Panc1 (cell line): ENCODE measurements around the gene CIITA.

Experiments used
- POLR2AphosphoS5 ChIP-seq: IDR thresholded peaks from 2 replicates; pipeline ENCODE4 v1.6.1; 2012; ENCODE audit warnings: mild to moderate bottlenecking, low read depth, low read length, moderate library complexity
- SIN3A ChIP-seq: IDR thresholded peaks from 2 replicates; pipeline ENCODE4 v1.6.1; 2012; ENCODE audit warnings: low read depth, mild to moderate bottlenecking, low read length, moderate library complexity, borderline replicate concordance; ENCODE audit not compliant: insufficient read depth
- TCF7L2 ChIP-seq: IDR thresholded peaks from 2 replicates; pipeline ENCODE4 v1.6.1; 2011; ENCODE audit warnings: mild to moderate bottlenecking, low read depth, low read length, inconsistent platforms
- TF ChIP-seq, protein P1 (sequence below): fragments of 450-650 bp; IDR thresholded peaks from 2 replicates; pipeline ENCODE4 v1.5.1; 2017; ENCODE audit warnings: mild to moderate bottlenecking
- TF ChIP-seq, protein P2 (sequence below), 2 experiments: IDR thresholded peaks; 2 replicates each; pipeline ENCODE4 v1.6.1; 2011 to 2012; ENCODE audit warnings: low read depth in 2 of 2, control low read depth in 1 of 2, low read length in 1 of 2, mild to moderate bottlenecking in 1 of 2, moderate library complexity in 1 of 2; ENCODE audit not compliant: insufficient read depth in 1 of 2

GRCh38 chr16:10838621-10839278 lies 38.3 kb upstream of the CIITA start:
- TF ChIP-seq, protein P1, sequence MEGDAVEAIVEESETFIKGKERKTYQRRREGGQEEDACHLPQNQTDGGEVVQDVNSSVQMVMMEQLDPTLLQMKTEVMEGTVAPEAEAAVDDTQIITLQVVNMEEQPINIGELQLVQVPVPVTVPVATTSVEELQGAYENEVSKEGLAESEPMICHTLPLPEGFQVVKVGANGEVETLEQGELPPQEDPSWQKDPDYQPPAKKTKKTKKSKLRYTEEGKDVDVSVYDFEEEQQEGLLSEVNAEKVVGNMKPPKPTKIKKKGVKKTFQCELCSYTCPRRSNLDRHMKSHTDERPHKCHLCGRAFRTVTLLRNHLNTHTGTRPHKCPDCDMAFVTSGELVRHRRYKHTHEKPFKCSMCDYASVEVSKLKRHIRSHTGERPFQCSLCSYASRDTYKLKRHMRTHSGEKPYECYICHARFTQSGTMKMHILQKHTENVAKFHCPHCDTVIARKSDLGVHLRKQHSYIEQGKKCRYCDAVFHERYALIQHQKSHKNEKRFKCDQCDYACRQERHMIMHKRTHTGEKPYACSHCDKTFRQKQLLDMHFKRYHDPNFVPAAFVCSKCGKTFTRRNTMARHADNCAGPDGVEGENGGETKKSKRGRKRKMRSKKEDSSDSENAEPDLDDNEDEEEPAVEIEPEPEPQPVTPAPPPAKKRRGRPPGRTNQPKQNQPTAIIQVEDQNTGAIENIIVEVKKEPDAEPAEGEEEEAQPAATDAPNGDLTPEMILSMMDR = no peak
- TF ChIP-seq SIN3A (no peak), POLR2AphosphoS5 (no peak), TCF7L2 (no peak)
- TF ChIP-seq, protein P2, sequence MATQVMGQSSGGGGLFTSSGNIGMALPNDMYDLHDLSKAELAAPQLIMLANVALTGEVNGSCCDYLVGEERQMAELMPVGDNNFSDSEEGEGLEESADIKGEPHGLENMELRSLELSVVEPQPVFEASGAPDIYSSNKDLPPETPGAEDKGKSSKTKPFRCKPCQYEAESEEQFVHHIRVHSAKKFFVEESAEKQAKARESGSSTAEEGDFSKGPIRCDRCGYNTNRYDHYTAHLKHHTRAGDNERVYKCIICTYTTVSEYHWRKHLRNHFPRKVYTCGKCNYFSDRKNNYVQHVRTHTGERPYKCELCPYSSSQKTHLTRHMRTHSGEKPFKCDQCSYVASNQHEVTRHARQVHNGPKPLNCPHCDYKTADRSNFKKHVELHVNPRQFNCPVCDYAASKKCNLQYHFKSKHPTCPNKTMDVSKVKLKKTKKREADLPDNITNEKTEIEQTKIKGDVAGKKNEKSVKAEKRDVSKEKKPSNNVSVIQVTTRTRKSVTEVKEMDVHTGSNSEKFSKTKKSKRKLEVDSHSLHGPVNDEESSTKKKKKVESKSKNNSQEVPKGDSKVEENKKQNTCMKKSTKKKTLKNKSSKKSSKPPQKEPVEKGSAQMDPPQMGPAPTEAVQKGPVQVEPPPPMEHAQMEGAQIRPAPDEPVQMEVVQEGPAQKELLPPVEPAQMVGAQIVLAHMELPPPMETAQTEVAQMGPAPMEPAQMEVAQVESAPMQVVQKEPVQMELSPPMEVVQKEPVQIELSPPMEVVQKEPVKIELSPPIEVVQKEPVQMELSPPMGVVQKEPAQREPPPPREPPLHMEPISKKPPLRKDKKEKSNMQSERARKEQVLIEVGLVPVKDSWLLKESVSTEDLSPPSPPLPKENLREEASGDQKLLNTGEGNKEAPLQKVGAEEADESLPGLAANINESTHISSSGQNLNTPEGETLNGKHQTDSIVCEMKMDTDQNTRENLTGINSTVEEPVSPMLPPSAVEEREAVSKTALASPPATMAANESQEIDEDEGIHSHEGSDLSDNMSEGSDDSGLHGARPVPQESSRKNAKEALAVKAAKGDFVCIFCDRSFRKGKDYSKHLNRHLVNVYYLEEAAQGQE (IDR thresholded peaks at IDR 0.05; ENCODE audit: insufficient read depth in 1 of 2, low read depth in 2 of 2, low read length in 1 of 2) = no peak
